GM12892 (cell line): Measurements from ENCODE around the gene JAK3.

ENCODE experiments used
- POLR2A ChIP-seq: IDR thresholded peaks from 2 replicates; pipeline ENCODE4 v1.6.1; 2011; ENCODE audit warnings: low read depth, low read length, control low read depth
- POLR2AphosphoS5 ChIP-seq: IDR thresholded peaks from 2 replicates; pipeline ENCODE4 v1.6.1; 2011; ENCODE audit warnings: low read depth, low read length, control low read depth

- no peak for TF ChIP-seq POLR2A
- no peak for TF ChIP-seq POLR2AphosphoS5
Measured at GRCh38 chr19:17872251-17873001, 24.6 kb upstream of the JAK3 start.
